ENCODE data around the gene CLK2. TPM values are rescaled to one million over a fixed set of nuclear protein-coding genes. Genes with fewer than 3 reads are reported as not detected.

CLK2 gene
- total and polyA plus RNA-seq, 2 of the 13 experiments (the other 11 are each of a cell fraction or from before 2014, with no cell fraction given), result 20.1 to 73.5 TPM

DNA sequence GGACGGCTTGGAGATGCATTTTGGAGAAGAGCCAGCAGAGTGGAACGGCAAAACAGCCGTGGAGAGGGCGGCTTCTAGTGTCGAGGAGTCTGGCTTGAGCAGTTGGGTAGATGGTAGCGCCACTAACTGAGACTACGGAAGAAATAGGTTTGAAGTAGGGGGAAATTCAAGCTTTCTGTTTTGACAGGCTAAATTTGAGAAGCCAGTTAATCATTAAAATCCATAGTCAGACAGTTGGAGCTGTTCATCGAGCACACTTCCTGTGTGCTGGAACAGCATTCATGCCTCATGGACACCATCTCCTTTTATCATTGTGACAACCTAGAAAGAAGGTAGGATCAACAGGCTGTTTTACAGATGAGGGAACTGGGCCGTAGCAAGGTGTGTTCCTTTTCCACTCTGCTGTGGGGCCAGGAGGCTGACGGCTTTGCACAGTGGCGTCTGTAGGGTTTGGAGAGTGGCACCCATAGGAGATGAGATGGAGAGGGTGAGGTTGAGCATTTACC lies 31.3 kb upstream of the CLK2 start (continued):
- TF ChIP-seq, protein P1, sequence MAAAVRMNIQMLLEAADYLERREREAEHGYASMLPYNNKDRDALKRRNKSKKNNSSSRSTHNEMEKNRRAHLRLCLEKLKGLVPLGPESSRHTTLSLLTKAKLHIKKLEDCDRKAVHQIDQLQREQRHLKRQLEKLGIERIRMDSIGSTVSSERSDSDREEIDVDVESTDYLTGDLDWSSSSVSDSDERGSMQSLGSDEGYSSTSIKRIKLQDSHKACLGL (CRISPR knock-in tag; IDR thresholded peaks at IDR 0.05), result peak; percentile 18; the same call in 1 of the 2 replicates
- TF ChIP-seq GPBP1L1 (CRISPR knock-in tag; IDR thresholded peaks at IDR 0.05), result no peak
- no peak for TF ChIP-seq ZNF713 (CRISPR knock-in tag; IDR thresholded peaks at IDR 0.05)
- 0 out of 2 replicates have a peak, but pooled peaks have one; percentile 19 for TF ChIP-seq ZKSCAN1 (IDR thresholded peaks at IDR 0.05; ENCODE audit: low read length)
- TF ChIP-seq MXD4 (CRISPR knock-in tag; IDR thresholded peaks at IDR 0.05), result 0 out of 2 replicates have a peak, but pooled peaks have one; percentile 32
- TF ChIP-seq ZNF773 (CRISPR knock-in tag; IDR thresholded peaks at IDR 0.05; ENCODE audit: borderline replicate concordance), result no peak
- TF ChIP-seq SAP130 (CRISPR knock-in tag; IDR thresholded peaks at IDR 0.05; ENCODE audit: low read depth), result peak; percentile 95
- TF ChIP-seq ZNF784 (CRISPR knock-in tag; IDR thresholded peaks at IDR 0.05; ENCODE audit: borderline replicate concordance), result 0 out of 2 replicates have a peak, but pooled peaks have one; percentile 14
- TF ChIP-seq ZNF605 (CRISPR knock-in tag; IDR thresholded peaks at IDR 0.05), result peak; percentile 31; the same call in 1 of the 2 replicates
- TF ChIP-seq JUNB (CRISPR knock-in tag; IDR thresholded peaks at IDR 0.05; ENCODE audit: borderline replicate concordance), result no peak
- TF ChIP-seq ZNF607 (CRISPR knock-in tag; IDR thresholded peaks at IDR 0.05; ENCODE audit: borderline replicate concordance), result 0 out of 2 replicates have a peak, but pooled peaks have one; percentile 19
- peak; percentile 14; the same call in 1 of the 2 replicates for TF ChIP-seq PITX1 (CRISPR knock-in tag; IDR thresholded peaks at IDR 0.05)
- TF ChIP-seq RAD51 (IDR thresholded peaks at IDR 0.05; ENCODE audit: borderline replicate concordance), result no peak
- TF ChIP-seq ZNF17 (CRISPR knock-in tag; IDR thresholded peaks at IDR 0.05), result no peak
- peak; percentile 72; the same call in 1 of the 2 replicates for TF ChIP-seq ZNF3 (CRISPR knock-in tag; IDR thresholded peaks at IDR 0.05)
- TF ChIP-seq MIXL1 (CRISPR knock-in tag; IDR thresholded peaks at IDR 0.05), result peak; percentile 66; the same call in 1 of the 2 replicates
- TF ChIP-seq, protein P2, sequence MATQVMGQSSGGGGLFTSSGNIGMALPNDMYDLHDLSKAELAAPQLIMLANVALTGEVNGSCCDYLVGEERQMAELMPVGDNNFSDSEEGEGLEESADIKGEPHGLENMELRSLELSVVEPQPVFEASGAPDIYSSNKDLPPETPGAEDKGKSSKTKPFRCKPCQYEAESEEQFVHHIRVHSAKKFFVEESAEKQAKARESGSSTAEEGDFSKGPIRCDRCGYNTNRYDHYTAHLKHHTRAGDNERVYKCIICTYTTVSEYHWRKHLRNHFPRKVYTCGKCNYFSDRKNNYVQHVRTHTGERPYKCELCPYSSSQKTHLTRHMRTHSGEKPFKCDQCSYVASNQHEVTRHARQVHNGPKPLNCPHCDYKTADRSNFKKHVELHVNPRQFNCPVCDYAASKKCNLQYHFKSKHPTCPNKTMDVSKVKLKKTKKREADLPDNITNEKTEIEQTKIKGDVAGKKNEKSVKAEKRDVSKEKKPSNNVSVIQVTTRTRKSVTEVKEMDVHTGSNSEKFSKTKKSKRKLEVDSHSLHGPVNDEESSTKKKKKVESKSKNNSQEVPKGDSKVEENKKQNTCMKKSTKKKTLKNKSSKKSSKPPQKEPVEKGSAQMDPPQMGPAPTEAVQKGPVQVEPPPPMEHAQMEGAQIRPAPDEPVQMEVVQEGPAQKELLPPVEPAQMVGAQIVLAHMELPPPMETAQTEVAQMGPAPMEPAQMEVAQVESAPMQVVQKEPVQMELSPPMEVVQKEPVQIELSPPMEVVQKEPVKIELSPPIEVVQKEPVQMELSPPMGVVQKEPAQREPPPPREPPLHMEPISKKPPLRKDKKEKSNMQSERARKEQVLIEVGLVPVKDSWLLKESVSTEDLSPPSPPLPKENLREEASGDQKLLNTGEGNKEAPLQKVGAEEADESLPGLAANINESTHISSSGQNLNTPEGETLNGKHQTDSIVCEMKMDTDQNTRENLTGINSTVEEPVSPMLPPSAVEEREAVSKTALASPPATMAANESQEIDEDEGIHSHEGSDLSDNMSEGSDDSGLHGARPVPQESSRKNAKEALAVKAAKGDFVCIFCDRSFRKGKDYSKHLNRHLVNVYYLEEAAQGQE (IDR thresholded peaks at IDR 0.05; ENCODE audit: borderline replicate concordance in 1 of 2, low read depth in 1 of 2, low read length in 2 of 2), result peak in 1 of 2 experiments; percentile 24; a peak in 1 of 4 replicates
- TF ChIP-seq KLF16 (CRISPR knock-in tag; IDR thresholded peaks at IDR 0.05), result 0 out of 4 replicates have a peak, but pooled peaks of 1 of the 2 experiments have one; percentile 13
- no peak for TF ChIP-seq ZSCAN20 (CRISPR knock-in tag; IDR thresholded peaks at IDR 0.05; ENCODE audit: borderline replicate concordance)
- TF ChIP-seq GATAD1 (CRISPR knock-in tag; IDR thresholded peaks at IDR 0.05), result 0 out of 2 replicates have a peak, but pooled peaks have one; percentile 22
- peak; percentile 45 for TF ChIP-seq SALL1 (CRISPR knock-in tag; IDR thresholded peaks at IDR 0.05)
- peak; percentile 9; the same call in 1 of the 2 replicates for TF ChIP-seq STAG1 (CRISPR knock-in tag; IDR thresholded peaks at IDR 0.05)
- TF ChIP-seq, protein P3, sequence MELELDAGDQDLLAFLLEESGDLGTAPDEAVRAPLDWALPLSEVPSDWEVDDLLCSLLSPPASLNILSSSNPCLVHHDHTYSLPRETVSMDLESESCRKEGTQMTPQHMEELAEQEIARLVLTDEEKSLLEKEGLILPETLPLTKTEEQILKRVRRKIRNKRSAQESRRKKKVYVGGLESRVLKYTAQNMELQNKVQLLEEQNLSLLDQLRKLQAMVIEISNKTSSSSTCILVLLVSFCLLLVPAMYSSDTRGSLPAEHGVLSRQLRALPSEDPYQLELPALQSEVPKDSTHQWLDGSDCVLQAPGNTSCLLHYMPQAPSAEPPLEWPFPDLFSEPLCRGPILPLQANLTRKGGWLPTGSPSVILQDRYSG (CRISPR knock-in tag; IDR thresholded peaks at IDR 0.05), result no peak
- TF ChIP-seq PPARG (CRISPR knock-in tag; conservative IDR thresholded peaks at IDR 0.05), result 0 out of 2 replicates have a peak, but pooled peaks have one; percentile 21
- TF ChIP-seq ZNF792 (CRISPR knock-in tag; IDR thresholded peaks at IDR 0.05), result no peak; the same call in 1 of the 2 replicates

All from HepG2 (cell line).